ENCODE results near the gene RCE1.

GRCh38 chr11:66818231-66818955, 24.8 kb upstream of the RCE1 start:
- no peak for TF ChIP-seq POLR2AphosphoS5 (IDR thresholded peaks at IDR 0.05; ENCODE audit: borderline replicate concordance, low read depth, low read length)
- no peak for TF ChIP-seq EZH2 (IDR thresholded peaks at IDR 0.05)

All from SK-N-MC (cell line).